HL-60 (cell line): ENCODE results near the gene KPTN.

Experiments
- DNase-seq, 2 experiments: peaks; one replicate each; pipeline ENCODE4 v3.0.0-alpha.2; 2010 to 2020; ENCODE audit warnings: low read depth in 1 of 2, low spot score in 1 of 2
- H3K27ac ChIP-seq: fragments of 250-450 bp; sonication (Bioruptor Pico); replicated peaks from 2 replicates; pipeline ENCODE4 v1.5.1; 2020; ENCODE audit warnings: mild to moderate bottlenecking, moderate library complexity
- H3K27me3 ChIP-seq: fragments of 250-450 bp; sonication (Bioruptor Pico); 2 replicates; pipeline ENCODE4 v1.5.1; 2021; ENCODE audit warnings: mild to moderate bottlenecking, moderate library complexity; ENCODE audit not compliant: insufficient read depth, poor library complexity, severe bottlenecking
- H3K4me3 ChIP-seq: replicated peaks from 2 replicates; pipeline ENCODE4 v1.5.1; 2011; ENCODE audit warnings: mild to moderate bottlenecking, control low read depth, low read length; ENCODE audit not compliant: insufficient read depth
- CTCF ChIP-seq: IDR thresholded peaks from one replicate; pipeline ENCODE4 v1.5.1; 2011; ENCODE audit warnings: low read length, control low read depth, inconsistent platforms; ENCODE audit not compliant: insufficient read depth
- GABPA ChIP-seq: IDR thresholded peaks from 2 replicates; pipeline ENCODE4 v1.6.1; 2012; ENCODE audit warnings: low read depth
- POLR2AphosphoS5 ChIP-seq: IDR thresholded peaks from 2 replicates; pipeline ENCODE4 v1.6.1; 2012; ENCODE audit warnings: low read depth
- REST ChIP-seq: IDR thresholded peaks from 2 replicates; pipeline ENCODE4 v1.6.1; 2012; ENCODE audit warnings: low read depth; ENCODE audit not compliant: insufficient replicate concordance
- SPI1 ChIP-seq: IDR thresholded peaks from 2 replicates; pipeline ENCODE4 v1.6.1; 2012; ENCODE audit warnings: low read depth, mild to moderate bottlenecking, borderline replicate concordance

The KPTN gene

GRCh38 chr19:47492137-47492533 lies 8.1 kb upstream of the KPTN start:
- no peak overlapping the region for H3K4me3 ChIP-seq
- no peak for TF ChIP-seq CTCF
- no peak for TF ChIP-seq SPI1
- no peak for TF ChIP-seq GABPA
- no peak for TF ChIP-seq REST
- TF ChIP-seq POLR2AphosphoS5 = no peak
- H3K27me3 ChIP-seq = no peaks in the 10 kb centered on the region
- H3K27ac ChIP-seq = no peak overlapping the region
- DNase-seq = no peak

GRCh38 chr19:47491358-47492136 lies 7.5 kb upstream of the KPTN start:
- no peak for DNase-seq
- TF ChIP-seq CTCF = no peak
- TF ChIP-seq REST = no peak
- no peak for TF ChIP-seq GABPA
- no peak; the same call in 1 of the 2 replicates for TF ChIP-seq POLR2AphosphoS5
- TF ChIP-seq SPI1 = no peak
- no peak overlapping the region for H3K4me3 ChIP-seq
- no peaks in the 10 kb centered on the region for H3K27me3 ChIP-seq
- H3K27ac ChIP-seq = no peak overlapping the region

- no peak for DNase-seq
Observed at GRCh38 chr19:47490847-47491246, 6.8 kb upstream of the KPTN start.

More at GRCh38 chr19:47490847-47491246, 6.8 kb upstream of the KPTN start:
- no peak overlapping the region for H3K4me3 ChIP-seq
- no peaks in the 10 kb centered on the region for H3K27me3 ChIP-seq
- no peak for TF ChIP-seq REST
- TF ChIP-seq POLR2AphosphoS5 = no peak
- TF ChIP-seq SPI1 = no peak
- H3K27ac ChIP-seq = no peak overlapping the region
